Neural cell (in vitro differentiated cells): ENCODE results near the gene UBR2.

Source experiments
- CTCF ChIP-seq: fragments of 450-650 bp; IDR thresholded peaks from 2 replicates; pipeline ENCODE4 v1.5.1; 2014; ENCODE audit warnings: antibody characterized with exemption, mild to moderate bottlenecking, moderate library complexity; ENCODE audit not compliant: poor library complexity, severe bottlenecking
- EP300 ChIP-seq: fragments of 450-650 bp; conservative IDR thresholded peaks from 2 replicates; pipeline ENCODE4 v1.6.1; 2014; ENCODE audit warnings: antibody characterized with exemption, mild to moderate bottlenecking, moderate library complexity; ENCODE audit not compliant: poor library complexity, severe bottlenecking
- POLR2AphosphoS5 ChIP-seq: IDR thresholded peaks from 2 replicates; pipeline ENCODE4 v1.6.1; 2012

- TF ChIP-seq CTCF (no peak), EP300 (no peak), POLR2AphosphoS5 (no peak)
These were observed 51.7 kb downstream of the UBR2 start for GRCh38 chr6:42615518-42615917.
